ENCODE measurements around the gene ANKRD12.
"Not testable (repeated sequence)": the region's sequence is repeated elsewhere in the genome, so short reads cannot be mapped to it uniquely, and the experiment has no call there.

Gene ANKRD12

GRCh38 chr18:9147440-9148202 is 11.0 kb downstream of the ANKRD12 start:
- peak in 5 of 6 experiments; percentile 11 to 62 (median 40) for DNase-seq

- DNase-seq: no peak
These were observed 11.6 kb downstream of the ANKRD12 start for GRCh38 chr18:9148203-9148552.

GRCh38 chr18:9150121-9150520 is 13.5 kb downstream of the ANKRD12 start:
- peak in 1 of 6 experiments; percentile 13 for DNase-seq

- DNase-seq: no peak
These were observed 16.7 kb downstream of the ANKRD12 start for GRCh38 chr18:9153256-9153655.

GRCh38 chr18:9156604-9157249 is 20.1 kb downstream of the ANKRD12 start:
- no peak for DNase-seq

- no peak for DNase-seq
These were observed 21.2 kb downstream of the ANKRD12 start for GRCh38 chr18:9157806-9158205.

- DNase-seq: no peak
These were observed 23.4 kb downstream of the ANKRD12 start for GRCh38 chr18:9160014-9160413.

- not testable (repeated sequence) for DNase-seq
These were observed 26.1 kb downstream of the ANKRD12 start for GRCh38 chr18:9162663-9163062.

- not testable (repeated sequence) for DNase-seq
These were observed 27.6 kb downstream of the ANKRD12 start for GRCh38 chr18:9164149-9164548.

GRCh38 chr18:9165883-9166282 is 29.3 kb downstream of the ANKRD12 start:
- DNase-seq: not testable (repeated sequence)

- not testable (repeated sequence) for DNase-seq
These were observed 32.9 kb downstream of the ANKRD12 start for GRCh38 chr18:9169515-9169914.

- not testable (repeated sequence) for DNase-seq
These were observed 35.3 kb downstream of the ANKRD12 start for GRCh38 chr18:9171919-9172318.

- no peak for DNase-seq
These were observed 36.0 kb downstream of the ANKRD12 start for GRCh38 chr18:9172506-9173127.

GRCh38 chr18:9173770-9174233 is 37.2 kb downstream of the ANKRD12 start:
- DNase-seq: no peak

- no peak for DNase-seq
These were observed 37.7 kb downstream of the ANKRD12 start for GRCh38 chr18:9174302-9174701.

- no peak for DNase-seq
These were observed 38.5 kb downstream of the ANKRD12 start for GRCh38 chr18:9175115-9175514.

GRCh38 chr18:9177031-9177430 is 40.5 kb downstream of the ANKRD12 start:
- no peak for DNase-seq

- DNase-seq: no peak
These were observed 40.9 kb downstream of the ANKRD12 start for GRCh38 chr18:9177466-9177865.

GRCh38 chr18:9178557-9178956 is 42.0 kb downstream of the ANKRD12 start:
- DNase-seq: no peak

- no peak for DNase-seq
These were observed 44.7 kb downstream of the ANKRD12 start for GRCh38 chr18:9181275-9181674.

GRCh38 chr18:9182852-9183399 is 46.3 kb downstream of the ANKRD12 start:
- DNase-seq: no peak

GRCh38 chr18:9184998-9185613 is 48.5 kb downstream of the ANKRD12 start:
- DNase-seq: no peak

Data from stimulated activated naive CD4-positive, alpha-beta T cell (primary cell).